ENCODE results near the gene ANKRD55.

- TF ChIP-seq CTCF (IDR thresholded peaks at IDR 0.05) (no peak), EP300 (IDR thresholded peaks at IDR 0.05) (no peak)
These were observed 149.8 kb downstream of the ANKRD55 start for GRCh38 chr5:56083286-56083854.

Measured in sigmoid colon (tissue), 4 donors.